SU-DHL-6 (cell line): ENCODE data around the gene RANBP9.

Source experiments
- H2AFZ ChIP-seq: fragments of 200-600 bp; sonication (generic); 2 replicates; pipeline ENCODE4 v1.6.1; 2014; ENCODE audit warnings: low read depth, mild to moderate bottlenecking, moderate library complexity, mixed read lengths, antibody characterized with exemption, low read length; ENCODE audit not compliant: severe bottlenecking
- H3F3A ChIP-seq: fragments of 200-600 bp; shearing (Covaris generic); 2 replicates; pipeline ENCODE4 v1.6.0; 2016; ENCODE audit warnings: antibody characterized with exemption, mild to moderate bottlenecking; ENCODE audit not compliant: insufficient read depth
- H3K27ac ChIP-seq: fragments of 200-600 bp; sonication (generic); 2 replicates; pipeline ENCODE4 v1.5.1; 2016; ENCODE audit warnings: low read depth, mild to moderate bottlenecking, low read length, moderate library complexity, mixed read lengths
- H3K27me3 ChIP-seq: fragments of 200-600 bp; sonication (generic), shearing (Covaris generic); 2 replicates; pipeline ENCODE4 v1.6.0; 2014; ENCODE audit warnings: mild to moderate bottlenecking, low read length
- H3K36me3 ChIP-seq: fragments of 200-600 bp; sonication (generic); 2 replicates; pipeline ENCODE4 v1.6.1; 2014; ENCODE audit warnings: mild to moderate bottlenecking, low read length, mixed read lengths
- H3K4me2 ChIP-seq: fragments of 300-600, 200-600 bp; shearing (Covaris generic), sonication (generic); 2 replicates; pipeline ENCODE4 v1.6.0; 2014; ENCODE audit warnings: low read length, low read depth, mild to moderate bottlenecking; ENCODE audit not compliant: poor library complexity, severe bottlenecking
- H3K4me3 ChIP-seq: fragments of 200-600 bp; sonication (generic); 2 replicates; pipeline ENCODE4 v1.5.1; 2014; ENCODE audit warnings: antibody characterized with exemption, low read length, mild to moderate bottlenecking, mixed read lengths; ENCODE audit not compliant: insufficient read depth, poor library complexity, severe bottlenecking
- H3K79me2 ChIP-seq: fragments of 200-600 bp; sonication (generic); 2 replicates; pipeline ENCODE4 v1.6.1; 2014; ENCODE audit warnings: mild to moderate bottlenecking, low read length, moderate library complexity; ENCODE audit not compliant: insufficient read depth
- H3K9ac ChIP-seq: fragments of 200-600 bp; sonication (generic); 2 replicates; pipeline ENCODE4 v1.7.0; 2014; ENCODE audit warnings: mild to moderate bottlenecking, low read length
- H3K9me2 ChIP-seq: fragments of 200-600 bp; sonication (generic); replicated peaks from 2 replicates; pipeline ENCODE4 v1.6.1; 2014; ENCODE audit warnings: low read length; ENCODE audit not compliant: insufficient read depth
- H3K9me3 ChIP-seq: fragments of 200-600 bp; sonication (generic); 2 replicates; pipeline ENCODE4 v1.6.1; 2014; ENCODE audit warnings: low read length, mixed read lengths; ENCODE audit not compliant: insufficient read depth
- H4K20me1 ChIP-seq: fragments of 200-600 bp; sonication (generic); 2 replicates; pipeline ENCODE4 v1.6.1; 2014; ENCODE audit warnings: low read depth, mild to moderate bottlenecking, antibody characterized with exemption, low read length, moderate library complexity, mixed read lengths
- CTCF ChIP-seq: fragments of 200-600 bp; sonication (generic); IDR thresholded peaks from one replicate; pipeline ENCODE4 v1.5.1; 2017; ENCODE audit warnings: antibody characterized with exemption, mild to moderate bottlenecking, low read length, moderate library complexity; ENCODE audit not compliant: insufficient read depth, poor library complexity, severe bottlenecking
- EZH2phosphoT487 ChIP-seq: fragments of 200-600 bp; sonication (generic), shearing (Covaris generic); conservative IDR thresholded peaks from 2 replicates; pipeline ENCODE4 v1.6.1; 2018; ENCODE audit warnings: mild to moderate bottlenecking, antibody characterized with exemption, low read length, moderate library complexity, mixed read lengths

Gene RANBP9

GRCh38 chr6:13604546-13605416 is 106.9 kb downstream of the RANBP9 start:
- no peaks in the 10 kb centered on the region for H3K79me2 ChIP-seq
- no peaks in the 10 kb centered on the region for H3K27me3 ChIP-seq
- no peaks in the 10 kb centered on the region for H3K9me2 ChIP-seq
- no peak overlapping the region for H3K27ac ChIP-seq
- H3K4me3 ChIP-seq, result no peak overlapping the region
- TF ChIP-seq EZH2phosphoT487 (no peak), CTCF (no peak)
- H2AFZ ChIP-seq, result no peak overlapping the region
- H3K9me3 ChIP-seq, result no peaks in the 10 kb centered on the region
- no peaks in the 10 kb centered on the region for H3F3A ChIP-seq
- H3K36me3 ChIP-seq, result peaks cover 3% of the 10 kb centered on the region; the same call in 1 of the 2 replicates
- no peaks in the 10 kb centered on the region for H4K20me1 ChIP-seq
- no peak overlapping the region for H3K9ac ChIP-seq
- H3K4me2 ChIP-seq, result no peak overlapping the region

GRCh38 chr6:13604135-13604534 is 107.5 kb downstream of the RANBP9 start:
- no peaks in the 10 kb centered on the region for H3K9me3 ChIP-seq
- H3F3A ChIP-seq, result no peaks in the 10 kb centered on the region
- H3K79me2 ChIP-seq, result no peaks in the 10 kb centered on the region
- peaks cover 3% of the 10 kb centered on the region; the same call in 1 of the 2 replicates for H3K36me3 ChIP-seq
- no peak overlapping the region for H3K4me3 ChIP-seq
- no peaks in the 10 kb centered on the region for H3K9me2 ChIP-seq
- no peaks in the 10 kb centered on the region for H4K20me1 ChIP-seq
- no peaks in the 10 kb centered on the region for H3K27me3 ChIP-seq
- no peak overlapping the region for H3K4me2 ChIP-seq
- no peak overlapping the region for H3K27ac ChIP-seq
- no peak overlapping the region for H3K9ac ChIP-seq
- no peak for TF ChIP-seq EZH2phosphoT487
- TF ChIP-seq CTCF, result no peak
- H2AFZ ChIP-seq, result no peak overlapping the region

GRCh38 chr6:13600036-13600435 is 111.6 kb downstream of the RANBP9 start:
- H3K9me2 ChIP-seq, result no peaks in the 10 kb centered on the region
- no peaks in the 10 kb centered on the region for H3K79me2 ChIP-seq
- no peaks in the 10 kb centered on the region for H3K27me3 ChIP-seq
- H3K9me3 ChIP-seq, result no peaks in the 10 kb centered on the region
- peaks cover 12% of the 10 kb centered on the region; the same call in 1 of the 2 replicates for H3K36me3 ChIP-seq
- no peaks in the 10 kb centered on the region for H3F3A ChIP-seq
- H3K9ac ChIP-seq, result no peak overlapping the region
- no peak for TF ChIP-seq EZH2phosphoT487
- no peak for TF ChIP-seq CTCF
- no peaks in the 10 kb centered on the region for H4K20me1 ChIP-seq
- H3K27ac ChIP-seq, result no peak overlapping the region
- H2AFZ ChIP-seq, result no peak overlapping the region
- H3K4me3 ChIP-seq, result no peak overlapping the region
- H3K4me2 ChIP-seq, result no peak overlapping the region
